NCI-H2029 (cell line): ENCODE data around the gene AMMECR1L.
A peak's percentile ranks its signal among the peaks of the same experiment; 100 is the strongest.
"Not testable (repeated sequence)": the region's sequence is repeated elsewhere in the genome, so short reads cannot be mapped to it uniquely, and the experiment has no call there.

Source experiments
- DNase-seq: peaks from one replicate; lab custom pipeline; 2025; lab: John Stamatoyannopoulos, UW

The AMMECR1L gene

GRCh38 chr2:127885780-127886592, at the start of gene AMMECR1L:
Gene AMMECR1L (minus strand): TSS chr2:127885956. CDS start chr2:127874234, 11,722 bp downstream.
- peak; percentile 45 for DNase-seq

- no peak for DNase-seq
Measured at GRCh38 chr2:127935337-127935736, 49.6 kb upstream of the AMMECR1L start.

- no peak for DNase-seq
Measured at GRCh38 chr2:127932199-127932876, 46.6 kb upstream of the AMMECR1L start.

DNA sequence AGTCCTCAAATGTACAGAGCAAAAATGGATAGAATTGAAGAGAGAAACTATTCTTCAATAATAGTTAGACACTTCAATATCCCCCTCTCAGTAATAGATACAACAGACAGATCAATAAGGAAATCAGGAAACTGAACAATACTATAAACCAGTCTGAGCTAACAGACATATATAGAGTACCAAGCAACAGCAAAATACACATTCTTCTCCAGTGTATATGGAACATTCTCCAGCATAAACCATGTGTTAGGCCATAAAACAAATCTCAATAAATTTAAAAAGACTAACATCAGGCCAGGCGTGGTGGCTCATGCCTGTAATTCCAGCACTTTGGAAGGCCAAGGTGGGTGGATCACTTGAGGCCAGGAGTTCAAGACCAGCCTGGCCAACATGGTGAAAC, 43.7 kb upstream of the AMMECR1L start:
- DNase-seq, result no peak

DNA sequence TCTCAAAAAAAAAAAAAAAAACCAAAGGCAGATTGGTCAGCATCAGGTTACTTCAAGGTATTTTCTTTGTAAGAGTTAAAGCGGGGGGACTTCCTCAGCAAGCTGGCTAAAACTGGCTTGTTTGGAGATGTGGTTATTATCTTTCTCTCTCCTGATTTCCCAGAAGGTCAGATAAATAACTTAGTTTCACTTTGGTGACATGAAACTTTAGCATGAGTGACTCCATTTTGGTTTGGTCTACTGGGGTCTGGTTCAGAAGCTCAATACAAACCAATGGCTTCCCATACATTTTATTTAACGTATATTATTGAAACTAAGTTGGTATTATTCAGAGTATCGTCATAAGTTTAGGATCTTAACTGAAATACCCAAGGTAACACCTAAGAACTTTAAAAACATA, 41.6 kb upstream of the AMMECR1L start:
- DNase-seq, result no peak

- no peak for DNase-seq
Measured at GRCh38 chr2:127917916-127918315, 32.2 kb upstream of the AMMECR1L start.

GRCh38 chr2:127913808-127914457, 28.2 kb upstream of the AMMECR1L start:
- DNase-seq, result no peak

DNA sequence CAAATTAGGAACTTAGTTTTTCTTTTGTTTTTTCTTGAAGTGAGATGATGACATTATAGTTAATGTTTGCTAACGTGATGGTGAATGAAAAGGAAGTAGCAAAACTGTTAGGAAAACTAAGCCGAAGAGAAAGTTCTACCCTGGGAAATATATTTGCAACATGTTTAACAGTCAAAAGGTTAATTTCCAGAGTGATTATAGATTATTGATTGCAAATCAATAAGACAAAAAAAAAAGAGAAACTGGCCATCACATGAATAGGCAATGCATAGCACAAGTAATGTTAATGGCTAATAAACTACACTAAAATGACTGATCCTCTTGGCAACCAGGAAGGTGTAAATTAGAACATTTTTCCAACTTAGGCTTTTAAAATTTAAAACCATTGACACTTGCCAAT, 26.0 kb upstream of the AMMECR1L start:
- no peak for DNase-seq

DNA sequence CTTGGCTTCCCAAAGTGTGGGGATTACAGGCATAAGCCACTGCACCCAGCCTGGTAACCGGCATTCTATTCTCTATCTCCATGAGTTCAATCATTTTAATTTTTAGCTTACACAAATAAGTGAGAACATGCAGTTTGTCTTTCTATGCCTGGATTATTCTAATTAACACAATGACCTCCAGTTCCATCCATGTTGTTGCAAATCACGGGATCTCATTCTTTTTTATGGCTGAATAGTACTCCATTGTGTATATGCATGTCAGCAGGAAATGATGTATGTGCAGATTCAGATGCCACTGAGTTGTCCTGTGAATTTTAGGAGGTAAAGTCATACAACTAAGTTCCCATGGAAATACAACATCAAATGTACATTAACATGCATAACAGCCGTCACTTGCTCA, 24.7 kb upstream of the AMMECR1L start:
- DNase-seq, result no peak

GRCh38 chr2:127909019-127909418, 23.3 kb upstream of the AMMECR1L start:
- DNase-seq, result no peak

DNA sequence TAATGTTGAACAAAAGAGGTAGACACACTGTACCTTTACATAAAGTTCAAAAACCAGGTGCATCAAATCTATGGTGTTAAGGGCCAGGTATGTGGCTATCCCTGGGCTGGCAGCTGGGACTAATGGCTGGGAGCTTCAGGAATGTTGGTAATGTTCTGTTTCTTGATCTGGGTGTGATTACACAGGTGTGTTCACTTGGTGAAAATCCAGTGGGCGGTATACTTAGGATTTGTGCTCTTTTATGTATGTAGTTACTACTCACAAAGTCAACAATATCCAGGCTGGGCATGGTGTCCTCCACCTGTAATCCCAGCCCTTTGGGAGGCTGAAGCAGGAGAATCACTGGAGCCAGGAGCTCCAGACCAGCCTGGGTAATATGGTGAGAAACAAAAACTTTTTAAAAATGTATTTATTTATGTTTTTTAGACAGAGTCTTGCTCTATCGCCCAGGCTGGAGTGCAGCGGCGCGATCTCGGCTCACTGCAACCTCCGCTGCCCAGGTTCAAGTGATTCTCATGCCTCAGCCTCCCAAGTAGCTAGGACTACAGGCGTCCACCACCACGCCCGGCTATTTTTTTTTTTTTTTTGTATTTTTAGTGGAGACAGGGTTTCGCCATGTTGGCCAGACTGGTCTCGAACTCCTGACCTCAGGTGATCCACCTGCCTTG, 22.1 kb upstream of the AMMECR1L start:
- DNase-seq, result not testable (repeated sequence)

DNA sequence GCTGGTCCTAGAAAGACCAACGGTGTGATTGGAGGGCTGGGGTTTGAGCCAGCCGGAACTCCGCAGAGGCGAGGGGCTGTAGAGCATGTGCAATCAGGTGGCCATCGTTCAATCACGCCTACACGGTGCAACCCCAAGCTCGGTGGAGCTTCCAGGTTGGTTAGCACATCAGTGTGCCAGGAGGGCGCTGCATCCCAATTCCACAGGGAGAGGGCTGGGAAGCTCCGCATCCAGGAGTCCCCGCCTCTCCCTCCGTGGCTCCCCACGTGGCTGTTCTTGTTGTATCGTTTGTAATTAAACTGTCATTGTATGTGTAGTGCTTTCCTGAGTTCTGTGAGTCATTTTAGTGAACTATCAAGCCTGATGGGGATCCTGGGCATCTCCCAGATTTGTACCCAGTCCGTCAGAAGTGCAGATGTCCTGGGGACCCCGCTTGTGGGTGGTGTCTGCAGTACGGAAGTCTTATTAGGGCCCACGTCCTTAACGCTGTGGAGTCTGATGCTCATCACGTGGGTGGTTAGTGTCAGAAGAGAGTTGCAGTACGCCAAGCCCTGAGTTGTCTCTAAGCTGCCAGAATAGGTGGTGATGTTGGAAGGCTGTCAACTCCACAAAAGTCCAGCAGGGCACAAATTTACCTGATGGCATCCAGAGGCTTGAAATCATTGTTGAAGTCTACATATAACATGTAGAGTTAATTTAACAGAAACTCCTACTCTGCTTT, 20.6 kb upstream of the AMMECR1L start:
- no peak for DNase-seq

- DNase-seq, result no peak
Measured at GRCh38 chr2:127901339-127902056, 15.7 kb upstream of the AMMECR1L start.

- DNase-seq, result no peak
Measured at GRCh38 chr2:127897531-127898211, 11.9 kb upstream of the AMMECR1L start.

GRCh38 chr2:127893494-127893893, 7.7 kb upstream of the AMMECR1L start:
- no peak for DNase-seq

DNA sequence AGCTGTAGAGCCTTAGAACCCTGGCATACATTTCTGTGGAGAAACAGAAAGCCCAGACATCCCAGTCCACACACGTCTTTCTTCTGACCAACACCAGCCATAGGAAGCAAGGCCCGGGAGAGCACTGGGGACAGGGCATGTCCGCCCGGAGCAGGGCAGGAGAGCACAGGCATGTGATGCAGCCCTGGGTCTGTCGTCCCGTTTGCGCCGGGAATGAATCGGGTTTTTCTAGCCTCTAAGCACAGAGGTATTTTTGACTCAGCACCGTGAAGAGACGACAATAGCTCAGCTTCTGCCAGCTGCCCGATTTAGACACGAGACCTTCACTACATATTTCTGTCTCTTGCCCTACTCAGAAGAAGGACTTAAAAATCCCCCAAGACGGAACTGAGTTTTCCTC, 7.3 kb upstream of the AMMECR1L start:
- no peak for DNase-seq

DNA sequence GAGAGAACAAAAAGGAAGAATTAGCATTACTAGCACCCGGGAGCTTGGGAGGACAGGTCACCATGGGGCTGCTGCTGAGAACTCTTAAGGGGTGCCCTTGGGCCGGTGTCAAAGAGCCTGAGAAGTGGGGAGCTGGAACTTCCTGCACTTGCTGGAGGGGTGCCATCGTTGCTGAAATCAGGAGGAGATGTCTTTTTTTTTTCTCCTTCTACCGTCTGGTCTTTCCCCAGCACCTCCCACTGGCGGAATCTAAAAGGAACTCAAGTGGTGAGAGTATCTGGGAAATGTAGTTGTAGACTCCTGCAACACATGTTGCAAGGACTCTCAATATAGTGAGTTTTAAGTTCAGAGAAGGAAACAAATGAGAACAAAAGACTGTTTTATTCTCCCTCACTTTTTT, 6.1 kb upstream of the AMMECR1L start:
- DNase-seq, result no peak

- DNase-seq, result not testable (repeated sequence)
Measured at GRCh38 chr2:127890756-127891155, 5.0 kb upstream of the AMMECR1L start.

DNA sequence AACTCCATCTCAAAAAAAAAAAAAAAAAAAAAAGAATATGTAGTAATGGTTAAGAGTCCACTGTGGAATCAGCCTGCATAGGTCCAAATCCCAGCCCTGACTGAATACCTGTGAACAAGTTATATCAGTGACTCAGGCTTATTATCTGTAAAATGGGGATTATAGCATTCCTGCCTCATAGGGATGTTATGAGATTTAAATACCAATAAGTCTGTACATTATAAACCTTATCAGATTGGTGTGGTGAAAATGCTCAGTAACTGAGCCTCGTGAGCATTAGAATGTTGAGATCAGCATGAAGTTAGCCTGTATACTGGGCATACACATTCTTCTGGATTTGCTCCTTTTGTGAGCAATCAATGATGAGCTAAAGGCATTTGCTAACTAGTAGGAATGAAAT, 3.0 kb upstream of the AMMECR1L start:
- DNase-seq, result no peak

GRCh38 chr2:127887776-127888130, 2.0 kb upstream of the AMMECR1L start:
- DNase-seq, result no peak
